Measurements from ENCODE around the gene MEOX2. TPM values are rescaled to one million over a fixed set of nuclear protein-coding genes. Genes with fewer than 3 reads are reported as not detected.

MEOX2 gene
- total RNA-seq, 1 experiment from 2014 or later: not detected

DNA sequence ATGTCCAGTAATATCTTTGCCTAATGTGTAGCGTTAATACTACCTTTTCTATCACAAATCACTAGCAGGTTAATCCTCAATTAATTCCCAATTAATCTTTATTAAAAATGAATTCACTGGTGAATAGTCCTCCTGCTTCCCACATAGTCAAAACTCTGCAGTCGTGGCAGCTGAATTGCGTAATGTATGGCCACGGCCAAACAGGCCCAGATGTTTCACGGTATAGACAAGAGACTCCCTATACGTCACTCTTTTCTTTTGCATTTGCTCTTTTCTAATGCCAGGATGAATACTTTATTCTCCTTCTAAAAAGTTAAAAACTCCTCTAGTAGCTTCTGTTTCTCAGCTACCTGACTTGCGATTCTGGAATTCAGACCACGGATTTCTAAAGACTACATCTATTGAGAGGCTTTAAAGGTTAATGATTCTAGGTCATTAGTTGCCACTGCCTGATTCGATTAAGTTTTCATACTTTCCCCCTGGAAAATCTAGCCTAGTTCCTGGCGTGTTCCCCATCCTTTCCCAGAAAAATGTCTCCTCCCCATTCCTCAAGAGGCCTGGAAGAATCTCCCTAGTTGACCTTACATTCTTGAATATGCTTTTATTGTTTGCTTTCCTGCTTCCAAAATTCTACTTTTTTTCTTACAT lies 16.9 kb downstream of the MEOX2 start:
- H3K18ac ChIP-seq (ENCODE audit: insufficient read length, low read depth, low read length): no peak overlapping the region
- no peak overlapping the region for H4K91ac ChIP-seq (ENCODE audit: insufficient read length, low read depth, low read length)
- no peaks in the 10 kb centered on the region for H3K36me3 Mint-ChIP-seq (ENCODE audit: insufficient read depth in 1 of 3, low read depth in 3 of 3)
- no peak overlapping the region for H3K56ac ChIP-seq (ENCODE audit: insufficient read length, low read depth, low read length)
- H2AK5ac ChIP-seq (ENCODE audit: insufficient read length, low read length): no peak overlapping the region
- no peaks in the 10 kb centered on the region for H3K79me2 ChIP-seq (ENCODE audit: insufficient read depth, low read length)
- H3K27ac Mint-ChIP-seq: no peak overlapping the region
- no peak overlapping the region for H2BK120ac ChIP-seq (ENCODE audit: low read depth, low read length, poor library complexity, severe bottlenecking)
- WGBS (ENCODE audit: extremely low coverage, insufficient read length, low lambda C conversion rate): no CpG with 5 or more reads among the region's 10 CpGs
- DNase-seq: no peak
- no peaks in the 10 kb centered on the region; the same call in 1 of the 2 replicates for H3K27me3 Mint-ChIP-seq (ENCODE audit: low read depth)
- no peak overlapping the region for H2BK15ac ChIP-seq (ENCODE audit: low read depth, low read length)
- H3K23me2 ChIP-seq (ENCODE audit: insufficient read length, low read depth, low read length, poor library complexity, severe bottlenecking): no peaks in the 10 kb centered on the region
- no peaks in the 10 kb centered on the region for H4K20me1 ChIP-seq (ENCODE audit: control insufficient read depth, insufficient read depth, insufficient read length)
- H3K79me1 ChIP-seq (ENCODE audit: insufficient read depth, low read depth, low read length, poor library complexity, severe bottlenecking): no peaks in the 10 kb centered on the region
- no peak overlapping the region for H3K27ac ChIP-seq (ENCODE audit: insufficient read length, low read depth, low read length)
- H3K27me3 ChIP-seq (ENCODE audit: insufficient read depth, low read length): no peaks in the 10 kb centered on the region
- no peak overlapping the region for H3K23ac ChIP-seq (ENCODE audit: insufficient read length, low read depth, low read length)
- no peak overlapping the region for H2BK12ac ChIP-seq (ENCODE audit: insufficient read length, low read depth, low read length)
- no peak overlapping the region for H3T11ph ChIP-seq (ENCODE audit: low read length)
- H3K9me3 ChIP-seq (ENCODE audit: control insufficient read depth, low read depth, low read length): no peaks in the 10 kb centered on the region
- no peaks in the 10 kb centered on the region for H3K9me3 Mint-ChIP-seq
- no peak overlapping the region for H2BK20ac ChIP-seq (ENCODE audit: low read depth, low read length, poor library complexity, severe bottlenecking)
- H4K5ac ChIP-seq (ENCODE audit: insufficient read length, low read depth, low read length): no peak overlapping the region
- H3K4me1 Mint-ChIP-seq: 0 out of 4 replicates have a peak, but pooled peaks cover 0 to 2% of the 10 kb centered on the region in 2 experiments
- no peak overlapping the region for H3K4me3 Mint-ChIP-seq
- H3K4ac ChIP-seq (ENCODE audit: low read depth, low read length): no peak overlapping the region
- no peak overlapping the region for H2AFZ ChIP-seq (ENCODE audit: low read length)
- H4K8ac ChIP-seq (replicated peaks; ENCODE audit: insufficient read length, low read depth, low read length): no peak overlapping the region
- H3K9ac ChIP-seq (ENCODE audit: extremely low read depth, insufficient read length, low read length): no peak overlapping the region
- no peaks in the 10 kb centered on the region; the same call in 1 of the 2 replicates for H3K4me1 ChIP-seq (ENCODE audit: insufficient read depth, low read length)
- H3K4me2 ChIP-seq (ENCODE audit: insufficient read depth, insufficient read length, low read length): no peak overlapping the region
- TF ChIP-seq CTCF (conservative IDR thresholded peaks at IDR 0.05): no peak
- H3K14ac ChIP-seq (ENCODE audit: insufficient read depth, low read length): no peak overlapping the region
- H2BK5ac ChIP-seq (ENCODE audit: insufficient read length, low read length): no peak overlapping the region
